ENCODE data around the gene TNFRSF14.
"Not testable (repeated sequence)": the region's sequence is repeated elsewhere in the genome, so short reads cannot be mapped to it uniquely, and the experiment has no call there.

The TNFRSF14 gene

GRCh38 chr1:2569703-2570102, 13.5 kb downstream of the TNFRSF14 start:
- DNase-seq, H3K27ac Mint-ChIP-seq, H3K4me3 Mint-ChIP-seq, H3K4me1 Mint-ChIP-seq: not testable (repeated sequence)
- peaks cover 17% of the 10 kb centered on the region for H3K27me3 Mint-ChIP-seq
- CTCF ChIA-PET: interaction anchor here (1.6 kb wide), 1 partner anchor 13 kb away, joined by 3 read pairs; the partner anchor contains the start of gene TNFRSF14
- H3K9me3 Mint-ChIP-seq: peaks cover 19% of the 10 kb centered on the region
- H3K36me3 Mint-ChIP-seq: peaks cover 17% of the 10 kb centered on the region

- CTCF ChIA-PET: interaction anchor here (1.6 kb wide), 1 partner anchor 14 kb away, joined by 3 read pairs; the partner anchor contains the start of gene TNFRSF14
- H3K27me3 Mint-ChIP-seq: peaks cover 17% of the 10 kb centered on the region
- DNase-seq: no peak
- H3K27ac Mint-ChIP-seq: peak overlapping the region; percentile 37
- no peak overlapping the region for H3K4me3 Mint-ChIP-seq
- H3K4me1 Mint-ChIP-seq: peaks cover 11% of the 10 kb centered on the region
- H3K36me3 Mint-ChIP-seq: peaks cover 17% of the 10 kb centered on the region
- peaks cover 19% of the 10 kb centered on the region for H3K9me3 Mint-ChIP-seq
Measured at GRCh38 chr1:2570332-2570731, 14.2 kb downstream of the TNFRSF14 start.

- CTCF ChIA-PET: no interaction called here
Measured at GRCh38 chr1:2571348-2571747, 15.2 kb downstream of the TNFRSF14 start.

GRCh38 chr1:2573250-2573920, 17.2 kb downstream of the TNFRSF14 start:
- CTCF ChIA-PET: interaction anchor here (1.3 to 1.5 kb wide), 2 partner anchors 11 to 12 kb away, joined by 5 to 7 read pairs; no protein-coding TSS in a partner anchor
- Mint-ChIP-seq H3K27me3 (peaks cover 16% of the 10 kb centered on the region), H3K27ac (no peak overlapping the region), H3K36me3 (peaks cover 17% of the 10 kb centered on the region), H3K4me1 (peaks cover 37% of the 10 kb centered on the region), H3K9me3 (peaks cover 19% of the 10 kb centered on the region), H3K4me3 (no peak overlapping the region)
- DNase-seq: no peak

More at GRCh38 chr1:2571348-2571747, 15.2 kb downstream of the TNFRSF14 start:
- H3K27me3 Mint-ChIP-seq: peaks cover 17% of the 10 kb centered on the region
- no peak for DNase-seq
- no peak overlapping the region for H3K27ac Mint-ChIP-seq
- peaks cover 19% of the 10 kb centered on the region for H3K9me3 Mint-ChIP-seq
- H3K36me3 Mint-ChIP-seq: peaks cover 17% of the 10 kb centered on the region
- no peak overlapping the region for H3K4me3 Mint-ChIP-seq
- peaks cover 22% of the 10 kb centered on the region for H3K4me1 Mint-ChIP-seq

GRCh38 chr1:2574350-2574749, 18.2 kb downstream of the TNFRSF14 start:
- CTCF ChIA-PET: interaction anchor here (1.5 kb wide), 1 partner anchor 12 kb away, joined by 5 read pairs; no protein-coding TSS in a partner anchor
- Mint-ChIP-seq H3K27me3 (peaks cover 14% of the 10 kb centered on the region), H3K27ac (no peak overlapping the region), H3K4me1 (peaks cover 45% of the 10 kb centered on the region), H3K9me3 (peaks cover 19% of the 10 kb centered on the region), H3K36me3 (peaks cover 21% of the 10 kb centered on the region), H3K4me3 (no peak overlapping the region)
- DNase-seq: no peak

- Mint-ChIP-seq H3K9me3 (peaks cover 19% of the 10 kb centered on the region), H3K4me1 (peaks cover 59% of the 10 kb centered on the region), H3K27ac (peak overlapping the region; percentile 71), H3K36me3 (peaks cover 20% of the 10 kb centered on the region), H3K27me3 (peaks cover 5% of the 10 kb centered on the region), H3K4me3 (no peak overlapping the region)
- DNase-seq: no peak
- CTCF ChIA-PET: interaction anchor here (2.7 kb wide), 1 partner anchor 15 kb away, joined by 14 read pairs; no protein-coding TSS in a partner anchor
Measured at GRCh38 chr1:2575801-2576663, 19.9 kb downstream of the TNFRSF14 start.

- CTCF ChIA-PET: interaction anchor here (0.7 to 2.7 kb wide), 5 partner anchors 16 to 344 kb away, joined by 3 to 14 read pairs (median 6); partner anchors contain the start of gene TNFRSF14
- Mint-ChIP-seq H3K4me3 (peak overlapping the region; percentile 66), H3K9me3 (peaks cover 16% of the 10 kb centered on the region), H3K36me3 (peaks cover 19% of the 10 kb centered on the region), H3K27ac (peak overlapping the region; percentile 92), H3K4me1 (peaks cover 68% of the 10 kb centered on the region)
- DNase-seq: peak; percentile 72
- H3K27me3 Mint-ChIP-seq: not testable (repeated sequence)
Measured at GRCh38 chr1:2577565-2578075, 21.4 kb downstream of the TNFRSF14 start.

GRCh38 chr1:2578758-2579118, 22.6 kb downstream of the TNFRSF14 start:
- DNase-seq: no peak
- Mint-ChIP-seq H3K9me3 (peaks cover 6% of the 10 kb centered on the region), H3K36me3 (peaks cover 8% of the 10 kb centered on the region), H3K27me3 (no peaks in the 10 kb centered on the region), H3K4me1 (peaks cover 72% of the 10 kb centered on the region), H3K27ac (peak overlapping the region; percentile 92), H3K4me3 (peak overlapping the region; percentile 66)
- CTCF ChIA-PET: interaction anchor here (0.8 to 2.7 kb wide), 4 partner anchors 17 to 64 kb away, joined by 3 to 14 read pairs (median 7); partner anchors contain the start of gene TNFRSF14

- CTCF ChIA-PET: interaction anchor here (3.6 kb wide), 1 partner anchor 19 kb away, joined by 16 read pairs; no protein-coding TSS in a partner anchor
- Mint-ChIP-seq H3K4me3 (no peak overlapping the region), H3K9me3 (no peaks in the 10 kb centered on the region), H3K27ac (no peak overlapping the region), H3K4me1 (peaks cover 77% of the 10 kb centered on the region), H3K27me3 (no peaks in the 10 kb centered on the region), H3K36me3 (peaks cover 13% of the 10 kb centered on the region)
- DNase-seq: no peak
Measured at GRCh38 chr1:2580691-2581090, 24.5 kb downstream of the TNFRSF14 start.

GRCh38 chr1:2582391-2582790, 26.2 kb downstream of the TNFRSF14 start:
- Mint-ChIP-seq H3K27me3 (no peaks in the 10 kb centered on the region), H3K4me3 (no peak overlapping the region), H3K4me1 (peaks cover 64% of the 10 kb centered on the region), H3K27ac (no peak overlapping the region), H3K36me3 (peaks cover 13% of the 10 kb centered on the region), H3K9me3 (no peaks in the 10 kb centered on the region)
- CTCF ChIA-PET: interaction anchor here (3.6 kb wide), 1 partner anchor 20 kb away, joined by 16 read pairs; no protein-coding TSS in a partner anchor
- DNase-seq: no peak

GRCh38 chr1:2583331-2583791, 27.2 kb downstream of the TNFRSF14 start:
- Mint-ChIP-seq H3K9me3 (no peaks in the 10 kb centered on the region), H3K4me3 (peak overlapping the region; percentile 40), H3K27me3 (no peaks in the 10 kb centered on the region), H3K36me3 (peaks cover 13% of the 10 kb centered on the region), H3K27ac (peak overlapping the region; percentile 95), H3K4me1 (peaks cover 58% of the 10 kb centered on the region)
- DNase-seq: no peak
- CTCF ChIA-PET: interaction anchor here (3.6 to 5.6 kb wide), 2 partner anchors 21 to 28 kb away, joined by 16 to 40 read pairs; partner anchors contain the start of gene TNFRSF14

GRCh38 chr1:2583871-2584351, 27.7 kb downstream of the TNFRSF14 start:
- Mint-ChIP-seq H3K4me1 (peaks cover 54% of the 10 kb centered on the region), H3K9me3 (no peaks in the 10 kb centered on the region), H3K4me3 (peak overlapping the region; percentile 40), H3K27ac (peak overlapping the region; percentile 95), H3K36me3 (peaks cover 10% of the 10 kb centered on the region), H3K27me3 (no peaks in the 10 kb centered on the region)
- DNase-seq: no peak
- CTCF ChIA-PET: interaction anchor here (1.5 to 5.6 kb wide), 7 partner anchors 19 to 168 kb away, joined by 4 to 40 read pairs (median 13); partner anchors contain the start of gene TNFRSF14

GRCh38 chr1:2584686-2585317, 28.6 kb downstream of the TNFRSF14 start:
- H3K36me3 Mint-ChIP-seq: peaks cover 13% of the 10 kb centered on the region
- no peak for DNase-seq
- peaks cover 48% of the 10 kb centered on the region for H3K4me1 Mint-ChIP-seq
- H3K27me3 Mint-ChIP-seq: no peaks in the 10 kb centered on the region
- H3K9me3 Mint-ChIP-seq: no peaks in the 10 kb centered on the region
- CTCF ChIA-PET: interaction anchor here (0.6 to 5.6 kb wide), 8 partner anchors 20 to 202 kb away, joined by 3 to 40 read pairs (median 6); partner anchors contain the start of gene TNFRSF14
- H3K4me3 Mint-ChIP-seq: peak overlapping the region; percentile 81
- H3K27ac Mint-ChIP-seq: peak overlapping the region; percentile 95
